GM03348 (cell line): ENCODE measurements around the gene GDI2.
A peak's percentile ranks its signal among the peaks of the same experiment; 100 is the strongest.
"Not testable (repeated sequence)": the region's sequence is repeated elsewhere in the genome, so short reads cannot be mapped to it uniquely, and the experiment has no call there.

Experiments
- DNase-seq: peaks from one replicate; pipeline ENCODE4 v3.0.0; 2012; ENCODE audit warnings: low spot score

GDI2 gene

GRCh38 chr10:5782174-5782573, 31.1 kb downstream of the GDI2 start:
- no peak for DNase-seq

- DNase-seq: no peak
Observed at GRCh38 chr10:5779730-5780129, 33.5 kb downstream of the GDI2 start.

- not testable (repeated sequence) for DNase-seq
Observed at GRCh38 chr10:5777758-5778157, 35.5 kb downstream of the GDI2 start.

- peak; percentile 77 for DNase-seq
Observed at GRCh38 chr10:5776881-5777197, 36.4 kb downstream of the GDI2 start.

- peak; percentile 22 for DNase-seq
Observed at GRCh38 chr10:5776136-5776880, 36.9 kb downstream of the GDI2 start.

- DNase-seq: no peak
Observed at GRCh38 chr10:5775685-5776084, 37.5 kb downstream of the GDI2 start.

GRCh38 chr10:5774987-5775620, 38.1 kb downstream of the GDI2 start:
- no peak for DNase-seq

- no peak for DNase-seq
Observed at GRCh38 chr10:5766189-5766588, 47.0 kb downstream of the GDI2 start.

- DNase-seq: no peak
Observed at GRCh38 chr10:5765617-5766016, 47.6 kb downstream of the GDI2 start.

GRCh38 chr10:5764422-5765297, 48.6 kb downstream of the GDI2 start:
- no peak for DNase-seq

GRCh38 chr10:5762531-5762930, 50.7 kb downstream of the GDI2 start:
- DNase-seq: no peak

- DNase-seq: no peak
Observed at GRCh38 chr10:5761220-5761619, 52.0 kb downstream of the GDI2 start.

- DNase-seq: no peak
Observed at GRCh38 chr10:5760515-5760914, 52.7 kb downstream of the GDI2 start.

GRCh38 chr10:5758927-5759326, 54.3 kb downstream of the GDI2 start:
- DNase-seq: no peak

GRCh38 chr10:5757766-5758517, 55.3 kb downstream of the GDI2 start:
- no peak for DNase-seq

GRCh38 chr10:5752301-5752871, 60.8 kb downstream of the GDI2 start:
- DNase-seq: peak; percentile 61

- DNase-seq: no peak
Observed at GRCh38 chr10:5751601-5752253, 61.5 kb downstream of the GDI2 start.

- DNase-seq: no peak
Observed at GRCh38 chr10:5748394-5748803, 64.8 kb downstream of the GDI2 start.

GRCh38 chr10:5746197-5746596, 67.0 kb downstream of the GDI2 start:
- DNase-seq: no peak

- no peak for DNase-seq
Observed at GRCh38 chr10:5744849-5745248, 68.4 kb downstream of the GDI2 start.

- no peak for DNase-seq
Observed at GRCh38 chr10:5743736-5744135, 69.5 kb downstream of the GDI2 start.
